ENCODE results near the gene GPALPP1.

GPALPP1 gene

GRCh38 chr13:45068036-45069001 is 79.0 kb downstream of the GPALPP1 start:
- H3K27me3 ChIP-seq (ENCODE audit: control insufficient read depth, insufficient read depth, low read length): no peaks in the 10 kb centered on the region
- H3K36me3 ChIP-seq (ENCODE audit: control insufficient read depth, low read depth, low read length): no peaks in the 10 kb centered on the region
- no peaks in the 10 kb centered on the region for H3K4me1 ChIP-seq (ENCODE audit: control insufficient read depth, low read depth, low read length)
- no peak overlapping the region for H3K9ac ChIP-seq (ENCODE audit: low read length)
- H3K9me3 ChIP-seq (ENCODE audit: control insufficient read depth, low read depth, low read length): no peaks in the 10 kb centered on the region
- no peak overlapping the region for H3K27ac ChIP-seq (ENCODE audit: low read length)
- H3K4me3 ChIP-seq (ENCODE audit: low read length): no peak overlapping the region

GRCh38 chr13:45073809-45074208 is 84.5 kb downstream of the GPALPP1 start:
- H3K27me3 ChIP-seq (ENCODE audit: control insufficient read depth, insufficient read depth, low read length): no peaks in the 10 kb centered on the region

DNA sequence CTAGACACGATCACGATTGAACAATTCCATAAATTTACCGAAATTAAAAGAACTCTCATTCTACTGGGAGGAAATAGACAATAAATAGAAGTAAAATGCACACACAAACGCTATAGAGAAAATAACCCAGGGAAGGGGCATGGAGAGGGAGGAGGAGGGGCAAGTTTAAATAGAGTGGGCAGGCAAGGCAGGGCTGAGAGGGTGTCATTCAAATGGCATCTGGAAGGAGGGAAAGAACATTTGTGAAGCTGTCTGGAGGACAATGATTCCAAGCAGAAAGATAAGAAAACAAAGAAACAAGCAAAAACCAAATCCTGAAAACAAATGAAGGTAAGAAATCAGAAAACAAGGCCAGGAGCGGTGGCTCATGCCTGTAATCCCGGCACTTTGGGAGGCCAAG is 85.4 kb downstream of the GPALPP1 start:
- Histone ChIP-seq H3K27me3 (ENCODE audit: control insufficient read depth, insufficient read depth, low read length) (no peaks in the 10 kb centered on the region), H3K4me3 (ENCODE audit: low read length) (no peak overlapping the region), H3K27ac (ENCODE audit: low read length) (no peak overlapping the region), H3K4me1 (ENCODE audit: control insufficient read depth, low read depth, low read length) (no peaks in the 10 kb centered on the region), H3K9ac (ENCODE audit: low read length) (no peak overlapping the region), H3K36me3 (ENCODE audit: control insufficient read depth, low read depth, low read length) (no peaks in the 10 kb centered on the region), H3K9me3 (ENCODE audit: control insufficient read depth, low read depth, low read length) (no peaks in the 10 kb centered on the region)

More at GRCh38 chr13:45073809-45074208, 84.5 kb downstream of the GPALPP1 start:
- Histone ChIP-seq H3K9me3 (ENCODE audit: control insufficient read depth, low read depth, low read length) (no peaks in the 10 kb centered on the region), H3K9ac (ENCODE audit: low read length) (no peak overlapping the region), H3K4me3 (ENCODE audit: low read length) (no peak overlapping the region), H3K4me1 (ENCODE audit: control insufficient read depth, low read depth, low read length) (no peaks in the 10 kb centered on the region), H3K27ac (ENCODE audit: low read length) (no peak overlapping the region), H3K36me3 (ENCODE audit: control insufficient read depth, low read depth, low read length) (no peaks in the 10 kb centered on the region)

- no peaks in the 10 kb centered on the region for H3K36me3 ChIP-seq (ENCODE audit: control insufficient read depth, low read depth, low read length)
- H3K9ac ChIP-seq (ENCODE audit: low read length): no peak overlapping the region
- no peak overlapping the region for H3K27ac ChIP-seq (ENCODE audit: low read length)
- H3K27me3 ChIP-seq (ENCODE audit: control insufficient read depth, insufficient read depth, low read length): no peaks in the 10 kb centered on the region
- no peaks in the 10 kb centered on the region for H3K4me1 ChIP-seq (ENCODE audit: control insufficient read depth, low read depth, low read length)
- no peaks in the 10 kb centered on the region for H3K9me3 ChIP-seq (ENCODE audit: control insufficient read depth, low read depth, low read length)
- H3K4me3 ChIP-seq (ENCODE audit: low read length): no peak overlapping the region
These were observed 88.7 kb downstream of the GPALPP1 start for GRCh38 chr13:45078003-45078402.

All from iPS-18a (cell line).